ENCODE data around the gene SASH3.

DNA sequence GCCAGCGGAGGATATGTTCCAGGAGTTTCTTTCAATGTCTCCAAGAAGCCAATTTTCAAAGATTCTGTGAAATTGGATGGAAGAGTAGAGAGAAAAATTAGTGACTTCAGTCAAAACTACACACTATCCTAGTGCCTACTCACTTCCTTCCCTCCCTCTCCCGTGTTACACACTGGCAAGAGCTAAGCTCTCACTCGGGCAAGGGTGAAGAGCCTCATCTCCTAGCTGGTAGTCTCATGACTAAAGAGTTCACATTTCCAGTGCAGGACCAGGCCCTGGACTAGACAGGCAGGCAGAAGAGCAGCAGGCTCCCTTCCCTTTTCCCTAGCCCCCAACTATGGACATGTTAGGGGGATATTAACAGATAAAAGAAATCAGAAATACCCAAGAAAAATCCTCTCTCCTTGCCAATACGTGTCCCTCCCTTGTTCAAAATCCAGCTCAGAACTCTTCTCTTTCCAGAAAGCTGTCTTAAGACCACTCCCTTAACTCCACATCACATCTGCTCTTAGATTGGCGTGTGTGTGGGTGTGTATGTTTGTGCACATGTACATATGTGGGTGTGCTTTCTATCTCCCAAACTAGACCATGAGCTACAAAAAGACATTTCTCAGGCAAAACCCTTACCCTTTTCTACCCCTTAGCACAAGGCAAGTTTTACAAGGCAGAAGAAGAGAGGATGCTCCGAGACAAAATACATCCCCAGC is 34.1 kb downstream of the SASH3 start:
- TF ChIP-seq POLR2A (IDR thresholded peaks at IDR 0.05), result no peak
- TF ChIP-seq, protein P1, sequence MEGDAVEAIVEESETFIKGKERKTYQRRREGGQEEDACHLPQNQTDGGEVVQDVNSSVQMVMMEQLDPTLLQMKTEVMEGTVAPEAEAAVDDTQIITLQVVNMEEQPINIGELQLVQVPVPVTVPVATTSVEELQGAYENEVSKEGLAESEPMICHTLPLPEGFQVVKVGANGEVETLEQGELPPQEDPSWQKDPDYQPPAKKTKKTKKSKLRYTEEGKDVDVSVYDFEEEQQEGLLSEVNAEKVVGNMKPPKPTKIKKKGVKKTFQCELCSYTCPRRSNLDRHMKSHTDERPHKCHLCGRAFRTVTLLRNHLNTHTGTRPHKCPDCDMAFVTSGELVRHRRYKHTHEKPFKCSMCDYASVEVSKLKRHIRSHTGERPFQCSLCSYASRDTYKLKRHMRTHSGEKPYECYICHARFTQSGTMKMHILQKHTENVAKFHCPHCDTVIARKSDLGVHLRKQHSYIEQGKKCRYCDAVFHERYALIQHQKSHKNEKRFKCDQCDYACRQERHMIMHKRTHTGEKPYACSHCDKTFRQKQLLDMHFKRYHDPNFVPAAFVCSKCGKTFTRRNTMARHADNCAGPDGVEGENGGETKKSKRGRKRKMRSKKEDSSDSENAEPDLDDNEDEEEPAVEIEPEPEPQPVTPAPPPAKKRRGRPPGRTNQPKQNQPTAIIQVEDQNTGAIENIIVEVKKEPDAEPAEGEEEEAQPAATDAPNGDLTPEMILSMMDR (IDR thresholded peaks at IDR 0.05), result no peak
